NCI-H187 treated with DMSO at 0.1 percent for 48 hours (cell line): Measurements from ENCODE around the gene RASA3.
"Not testable (repeated sequence)": the region's sequence is repeated elsewhere in the genome, so short reads cannot be mapped to it uniquely, and the experiment has no call there.

Experiments used
- DNase-seq: peaks from one replicate; lab custom pipeline; 2025; lab: John Stamatoyannopoulos, UW

Gene RASA3

GRCh38 chr13:114080739-114081561, 51.5 kb downstream of the RASA3 start:
- DNase-seq, result no peak

GRCh38 chr13:114079601-114080536, 52.6 kb downstream of the RASA3 start:
- no peak for DNase-seq

GRCh38 chr13:114078461-114079451, 53.7 kb downstream of the RASA3 start:
- DNase-seq, result no peak

GRCh38 chr13:114077933-114078325, 54.5 kb downstream of the RASA3 start:
- no peak for DNase-seq

- DNase-seq, result no peak
Measured at GRCh38 chr13:114077099-114077932, 55.1 kb downstream of the RASA3 start.

- no peak for DNase-seq
Measured at GRCh38 chr13:114076329-114077090, 55.9 kb downstream of the RASA3 start.

- not testable (repeated sequence) for DNase-seq
Measured at GRCh38 chr13:114075811-114076210, 56.6 kb downstream of the RASA3 start.

- DNase-seq, result no peak
Measured at GRCh38 chr13:114074671-114075315, 57.6 kb downstream of the RASA3 start.

GRCh38 chr13:114073881-114074612, 58.4 kb downstream of the RASA3 start:
- no peak for DNase-seq

GRCh38 chr13:114072421-114072820, 60.0 kb downstream of the RASA3 start:
- no peak for DNase-seq

- no peak for DNase-seq
Measured at GRCh38 chr13:114071991-114072390, 60.4 kb downstream of the RASA3 start.

- no peak for DNase-seq
Measured at GRCh38 chr13:114071410-114071809, 61.0 kb downstream of the RASA3 start.

GRCh38 chr13:114070098-114070799, 62.2 kb downstream of the RASA3 start:
- DNase-seq, result no peak

GRCh38 chr13:114069376-114070097, 62.9 kb downstream of the RASA3 start:
- DNase-seq, result no peak

GRCh38 chr13:114068656-114069318, 63.6 kb downstream of the RASA3 start:
- no peak for DNase-seq

GRCh38 chr13:114067886-114068651, 64.4 kb downstream of the RASA3 start:
- DNase-seq, result no peak
